KG1 (cell line): Measurements from ENCODE around the gene ACTG1.

Experiments
- DNase-seq: peaks from one replicate; lab custom pipeline; 2025; lab: John Stamatoyannopoulos, UW

Gene ACTG1

DNA sequence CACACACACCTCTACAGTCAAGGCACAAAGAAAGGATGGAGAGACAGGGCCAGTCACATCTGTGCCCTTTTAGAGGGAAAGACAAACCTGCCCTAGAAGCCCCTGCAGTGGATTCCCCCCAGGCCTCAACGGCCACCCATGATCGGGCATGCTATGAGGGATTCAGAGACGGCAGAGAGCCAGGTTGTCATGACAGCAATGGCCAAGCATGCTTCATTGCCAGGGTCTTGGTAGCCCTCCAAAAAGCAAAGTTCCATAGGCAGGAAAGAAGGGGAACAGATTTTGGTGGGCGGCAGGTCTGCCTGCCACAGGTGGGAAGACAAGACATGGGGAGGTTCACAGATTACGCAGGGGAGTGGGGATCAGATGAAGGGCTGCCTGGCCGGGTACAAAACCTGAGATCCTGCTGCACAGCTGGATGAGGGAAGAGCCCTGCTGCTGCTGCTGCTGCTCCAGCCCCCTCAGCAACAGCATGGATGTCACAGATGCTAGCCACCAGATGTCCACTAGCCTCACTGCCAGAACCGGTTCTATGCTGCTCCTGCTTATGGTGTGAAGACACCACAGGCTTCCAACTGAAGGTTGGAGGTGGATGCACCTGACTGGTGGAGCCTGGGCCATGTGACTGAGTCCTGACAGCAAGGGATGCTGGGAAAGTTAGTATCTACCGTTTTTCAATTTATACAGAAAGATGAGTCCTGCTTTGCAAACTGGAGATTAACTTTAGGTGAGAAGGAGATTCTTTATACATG is 17.8 kb downstream of the ACTG1 start:
- DNase-seq = no peak

DNA sequence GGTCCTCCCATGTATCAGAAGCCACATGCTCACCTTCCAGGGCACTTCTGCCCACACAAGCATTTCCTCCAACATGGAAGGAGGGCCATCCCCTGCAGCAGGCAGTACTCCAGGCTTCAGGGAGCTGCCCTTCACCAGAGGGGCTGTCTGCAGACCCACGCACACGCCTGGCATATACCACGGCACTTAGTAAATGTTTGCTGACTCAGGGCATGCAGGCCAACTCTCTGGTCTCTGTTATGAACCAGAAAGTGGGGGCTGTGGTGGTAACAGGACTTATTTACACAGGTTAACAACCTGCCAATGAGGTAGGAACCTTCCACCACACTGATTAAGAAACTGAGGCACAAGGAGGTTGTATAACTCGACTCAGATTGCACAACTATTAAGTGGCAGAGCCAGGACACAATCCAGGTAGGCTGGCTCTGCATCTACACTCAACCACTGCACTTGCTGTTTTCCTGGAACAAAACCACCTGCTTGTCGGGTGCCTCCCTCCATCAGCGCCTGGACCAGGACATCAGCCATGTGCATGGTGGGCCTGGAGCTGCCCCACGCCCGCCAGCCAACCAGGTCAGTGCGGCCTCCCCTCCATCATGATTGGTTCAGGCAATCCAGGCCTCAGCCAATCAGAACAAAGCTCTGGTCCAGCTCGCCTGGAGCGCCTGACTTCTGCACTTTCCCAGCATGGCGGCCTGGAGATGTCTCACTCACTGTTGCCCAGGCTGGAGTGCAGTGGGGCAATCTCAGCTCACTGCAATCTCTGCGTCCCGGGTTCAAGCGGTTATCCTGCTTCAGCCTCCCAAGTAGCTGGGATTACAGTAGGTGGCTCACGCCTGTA is 19.2 kb downstream of the ACTG1 start:
- no peak for DNase-seq

DNA sequence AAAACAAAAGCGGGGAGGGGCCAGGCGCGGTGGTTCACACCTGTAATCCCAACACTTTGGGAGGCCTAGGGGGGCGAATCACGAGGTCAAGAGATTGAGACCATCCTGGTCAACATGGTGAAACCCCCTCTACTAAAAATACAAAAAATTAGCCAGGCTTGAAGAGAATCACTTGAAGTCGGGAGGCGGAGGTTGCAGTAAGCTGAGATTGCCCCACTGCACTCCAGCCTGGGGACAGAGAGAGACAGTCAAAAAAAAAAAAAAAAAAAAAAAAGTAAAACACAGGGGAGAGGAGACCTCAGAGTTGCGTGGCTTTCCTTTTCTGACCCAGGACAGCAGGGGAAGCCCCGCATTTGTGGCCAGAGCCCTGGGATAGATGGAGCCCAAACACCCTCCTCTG is 19.9 kb downstream of the ACTG1 start:
- no peak for DNase-seq

DNA sequence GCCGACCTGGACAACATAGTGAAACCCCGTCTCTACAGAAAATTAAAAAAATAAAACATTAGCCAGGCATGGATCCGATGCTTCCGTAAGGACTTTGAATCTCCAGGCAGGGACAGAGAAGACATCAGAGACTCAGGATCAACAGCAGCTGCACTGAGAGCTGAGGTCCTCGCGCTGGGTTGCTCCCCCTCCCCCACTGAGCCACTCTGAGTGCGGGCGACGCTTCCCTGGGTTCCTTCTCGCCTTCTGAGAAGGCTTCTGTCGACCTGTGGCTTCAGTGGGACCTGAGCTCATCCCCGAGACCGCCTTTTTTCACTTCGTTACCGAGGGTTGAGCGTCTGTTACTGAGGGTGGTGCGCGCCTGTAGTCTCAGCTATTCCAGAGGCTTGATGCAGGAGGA is 20.4 kb downstream of the ACTG1 start:
- DNase-seq = no peak

DNA sequence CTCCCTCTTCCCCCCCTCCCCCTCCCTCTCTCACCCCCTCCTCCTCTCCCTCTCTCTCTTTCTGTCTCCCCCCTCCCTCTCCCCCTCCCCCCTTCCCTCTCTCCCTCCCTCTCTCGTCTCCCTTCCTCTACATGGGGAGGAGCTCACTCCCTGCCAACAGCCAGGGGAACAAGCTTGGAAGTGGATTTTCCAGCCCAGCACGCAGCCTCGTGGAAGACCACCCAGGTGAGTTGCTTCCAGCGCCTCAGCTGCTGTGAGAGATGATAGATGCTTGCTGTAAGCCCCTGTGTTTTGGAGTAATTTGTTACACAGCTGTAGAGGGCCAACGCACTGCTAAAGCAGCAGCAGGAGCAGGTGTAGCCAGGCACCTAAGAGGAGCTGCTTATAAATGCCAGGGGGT is 20.8 kb downstream of the ACTG1 start:
- DNase-seq = no peak

DNA sequence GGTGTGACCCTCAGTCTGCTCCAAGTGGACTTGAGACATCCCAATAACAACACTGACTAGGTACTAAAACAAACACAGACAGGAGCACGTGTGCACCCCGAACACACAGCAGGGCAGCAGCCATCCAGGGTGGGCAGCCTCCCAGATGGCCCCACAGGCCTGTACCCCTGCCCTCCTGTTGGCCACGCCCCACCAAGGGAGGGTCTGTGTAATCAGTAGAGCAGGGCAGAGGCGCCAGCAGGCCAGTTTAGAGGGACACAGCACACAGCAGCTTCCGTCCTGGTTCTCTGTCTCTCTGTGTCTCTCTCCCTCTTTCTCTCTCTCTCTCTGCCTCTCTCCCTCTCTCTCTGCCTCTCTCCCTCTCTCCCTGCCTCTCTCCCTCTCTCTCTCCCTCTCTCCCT is 21.4 kb downstream of the ACTG1 start:
- no peak for DNase-seq

DNA sequence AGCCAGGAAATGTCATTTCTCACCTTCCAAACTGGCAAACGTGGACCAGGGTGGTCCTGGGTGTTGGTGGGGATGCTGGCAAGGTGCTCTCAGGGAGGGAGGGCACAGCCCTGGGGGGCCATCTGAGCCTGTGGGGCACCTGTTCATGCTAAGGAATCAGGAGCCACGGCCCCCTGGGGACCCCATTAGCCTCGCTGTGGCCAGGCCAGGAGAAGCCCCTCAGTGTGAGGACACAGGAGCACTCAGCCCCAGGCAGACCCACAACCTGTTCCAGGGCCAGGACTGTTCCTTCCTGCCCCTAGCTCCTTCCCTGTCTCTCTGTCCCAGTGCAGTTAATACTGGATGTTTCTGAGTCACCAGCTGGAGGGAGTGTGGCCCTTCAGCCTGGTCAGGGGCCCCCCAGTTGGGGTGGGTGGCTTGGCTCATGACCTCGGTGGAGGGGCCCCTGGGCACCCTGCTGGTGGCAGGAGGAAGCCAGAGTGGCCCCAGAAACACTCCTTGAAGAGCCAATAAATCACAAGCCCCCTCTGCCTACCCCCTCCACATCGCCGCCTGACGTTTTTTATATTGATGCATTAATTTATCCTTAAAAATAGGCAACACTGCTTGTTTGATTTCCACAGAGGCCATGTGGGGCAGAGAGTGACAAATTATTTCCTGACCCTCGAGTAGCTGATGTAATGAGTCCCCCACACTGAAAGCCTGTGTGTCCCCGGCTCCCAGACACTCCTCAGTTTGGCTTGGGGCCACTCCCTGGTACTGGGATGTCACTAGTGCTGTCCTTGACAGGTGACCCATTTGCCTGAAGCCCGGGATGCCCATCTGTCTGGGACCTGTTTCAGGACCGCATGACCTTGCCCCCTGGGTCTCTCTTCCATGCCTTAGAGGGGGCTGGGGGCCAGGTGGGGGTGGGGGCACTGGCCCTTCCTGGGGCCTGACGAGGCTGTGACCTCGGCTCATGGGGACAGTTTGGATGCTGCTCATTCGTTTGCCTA is 22.3 kb downstream of the ACTG1 start:
- DNase-seq = no peak

DNA sequence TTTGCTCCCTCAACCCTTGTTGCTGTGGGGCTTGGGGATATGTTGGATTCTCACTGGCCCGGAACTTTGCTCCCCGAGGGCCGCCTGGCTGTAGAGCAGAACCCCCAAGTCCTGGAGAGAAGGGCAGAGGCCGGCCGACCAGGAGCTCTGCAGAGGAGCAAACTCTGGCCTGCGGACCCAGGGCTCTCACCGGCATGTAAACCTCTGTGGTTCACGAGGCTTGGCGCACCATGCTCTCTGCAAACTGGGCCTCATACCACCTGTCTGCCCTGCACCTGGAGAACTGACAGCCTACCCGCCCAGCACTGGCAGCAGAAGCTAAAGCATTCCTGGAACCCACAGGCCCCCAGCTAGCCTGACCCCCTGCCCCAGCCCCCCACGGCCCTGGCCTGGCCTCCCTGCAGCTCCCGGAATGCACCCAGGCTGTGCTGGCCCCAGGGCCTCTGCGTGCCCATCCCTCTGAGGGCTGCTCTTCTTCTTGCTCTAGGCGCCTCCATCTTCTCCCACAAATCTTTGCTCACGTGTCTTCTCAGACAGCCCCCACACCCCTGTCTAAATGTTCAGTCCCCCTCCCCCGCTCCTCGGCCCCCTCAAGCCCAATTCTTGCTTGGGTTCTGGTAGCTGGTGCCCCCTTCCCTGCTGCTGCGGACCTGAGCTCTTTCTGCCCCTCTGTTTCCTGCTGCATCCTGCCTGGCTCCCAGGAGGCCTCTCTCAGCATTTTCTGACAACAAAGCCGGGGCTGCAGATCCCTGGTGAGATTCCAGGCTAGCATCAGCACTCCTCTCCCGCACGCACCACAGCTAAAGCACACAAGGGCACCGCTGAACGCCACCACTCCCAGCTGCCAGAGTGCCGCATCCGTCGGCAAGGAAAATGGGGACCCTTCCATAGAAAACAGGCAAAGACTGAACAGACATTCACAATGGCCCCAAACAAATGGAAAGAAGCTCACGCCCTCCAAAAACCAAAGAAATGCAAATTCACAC is 23.3 kb downstream of the ACTG1 start:
- no peak for DNase-seq

DNA sequence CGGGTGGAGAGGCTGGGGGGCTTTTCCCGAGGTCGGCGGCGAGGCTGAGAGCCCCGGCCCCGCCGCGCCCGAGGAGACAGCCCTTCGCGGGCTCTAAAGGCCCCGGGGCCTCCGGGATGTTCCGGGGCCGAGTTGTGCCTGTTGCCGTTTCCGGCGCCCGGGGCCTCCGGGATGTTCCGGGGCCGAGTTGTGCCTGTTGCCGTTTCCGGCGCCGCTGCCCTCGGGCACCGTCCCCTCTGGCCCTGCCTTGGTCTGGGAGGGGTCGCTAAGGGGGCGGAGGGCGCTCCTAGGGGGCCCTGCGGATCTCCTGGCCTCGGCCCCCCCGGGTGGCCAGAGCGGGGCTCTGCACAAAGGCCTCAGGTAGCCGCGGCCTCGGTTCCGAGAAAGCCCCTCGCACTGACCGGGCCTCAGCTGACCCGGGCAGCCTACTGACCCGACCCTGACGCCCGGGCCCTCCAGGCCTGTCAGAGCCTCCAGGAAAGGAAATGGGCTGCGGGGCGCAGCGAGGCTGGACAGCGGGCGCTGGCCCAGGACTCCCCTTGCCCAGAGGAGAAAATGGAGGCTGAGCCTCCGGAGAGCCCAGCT is 24.2 kb downstream of the ACTG1 start:
- no peak for DNase-seq

DNA sequence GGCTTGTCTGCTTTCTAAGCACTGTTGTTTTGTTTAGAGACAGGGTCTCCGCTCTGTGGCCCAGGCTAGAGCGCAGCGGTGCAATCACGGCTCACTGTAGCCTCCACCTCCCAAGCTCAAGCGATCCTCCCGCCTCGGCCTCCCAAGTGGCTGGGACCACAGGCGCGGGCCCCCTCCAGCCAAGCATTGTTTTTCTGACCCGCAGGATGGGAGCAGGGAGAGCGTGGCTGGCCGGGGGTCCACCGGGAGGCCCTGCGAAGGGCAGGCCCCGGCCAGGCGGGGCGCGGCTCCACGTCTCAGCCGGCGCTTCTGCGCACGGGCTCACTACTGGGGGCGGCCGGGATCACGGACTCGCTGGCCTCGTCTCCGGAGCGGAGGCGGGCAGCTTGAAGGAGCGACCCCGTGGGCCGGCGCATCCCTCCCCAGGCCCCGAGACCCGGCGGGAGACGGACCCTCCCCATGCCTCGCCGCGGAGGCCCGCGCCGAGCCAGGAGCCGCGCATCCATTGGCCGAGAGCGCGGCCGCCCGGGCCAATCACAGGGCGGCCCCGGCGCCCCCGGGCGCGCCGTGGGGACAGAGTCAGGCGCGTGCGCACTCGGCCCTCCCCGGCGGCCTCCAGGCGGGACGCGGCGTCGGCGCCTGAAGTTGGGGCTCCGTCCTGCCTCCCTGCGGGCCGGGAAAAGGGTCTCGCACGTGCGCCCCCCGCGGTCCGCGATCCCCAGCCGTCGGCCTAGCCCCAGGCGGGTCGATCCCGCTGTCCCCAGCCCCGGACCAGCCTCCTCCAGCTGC is 24.9 kb downstream of the ACTG1 start:
- peak; percentile 67 for DNase-seq

DNA sequence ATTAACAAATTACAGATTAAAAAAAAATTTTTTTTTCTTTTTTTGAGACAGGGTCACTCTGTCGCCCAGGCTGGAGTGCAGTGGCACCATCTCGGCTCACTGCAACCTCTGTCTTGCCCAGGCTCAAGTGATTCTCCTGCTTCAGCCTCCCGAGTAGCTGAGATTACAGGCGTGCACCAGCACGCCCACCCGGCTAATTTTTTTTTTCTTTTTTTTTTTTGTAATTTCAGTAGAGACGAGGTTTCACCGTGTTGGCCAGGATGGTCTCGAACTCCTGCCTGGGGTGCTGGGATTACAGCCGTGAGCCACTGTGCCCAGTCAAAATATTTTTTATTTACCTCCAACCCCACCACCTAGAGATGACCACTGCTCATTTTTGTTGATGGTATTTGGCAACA is 25.5 kb downstream of the ACTG1 start:
- DNase-seq = no peak

DNA sequence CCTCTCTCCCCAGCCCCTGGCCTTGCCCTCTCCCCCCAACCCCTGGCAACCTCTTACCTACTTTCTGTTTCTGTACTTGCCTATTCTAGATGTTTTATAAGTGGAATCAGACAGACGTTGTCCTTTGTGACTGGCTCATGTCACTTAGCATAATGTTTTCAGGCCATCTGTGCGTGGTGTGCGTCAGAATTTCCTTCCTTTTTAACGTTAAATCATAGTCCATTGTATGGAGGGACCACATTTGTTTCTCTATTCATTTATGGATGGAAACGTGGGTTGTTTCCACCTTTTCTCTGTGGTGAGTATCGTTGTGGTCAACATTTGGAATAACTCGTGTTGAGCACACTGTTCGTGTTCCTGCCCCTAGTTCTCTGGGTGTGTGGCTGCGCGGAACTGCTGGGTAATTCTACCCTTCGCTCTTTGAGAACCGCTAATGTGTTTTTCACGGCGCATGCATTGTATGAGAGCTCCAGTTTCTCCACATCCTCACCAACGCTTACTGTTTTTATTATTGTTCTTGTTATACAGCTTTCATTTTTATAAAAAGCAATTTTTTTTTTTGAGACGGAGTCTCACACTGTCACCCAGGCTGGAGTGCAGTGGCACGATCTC is 26.3 kb downstream of the ACTG1 start:
- no peak for DNase-seq

DNA sequence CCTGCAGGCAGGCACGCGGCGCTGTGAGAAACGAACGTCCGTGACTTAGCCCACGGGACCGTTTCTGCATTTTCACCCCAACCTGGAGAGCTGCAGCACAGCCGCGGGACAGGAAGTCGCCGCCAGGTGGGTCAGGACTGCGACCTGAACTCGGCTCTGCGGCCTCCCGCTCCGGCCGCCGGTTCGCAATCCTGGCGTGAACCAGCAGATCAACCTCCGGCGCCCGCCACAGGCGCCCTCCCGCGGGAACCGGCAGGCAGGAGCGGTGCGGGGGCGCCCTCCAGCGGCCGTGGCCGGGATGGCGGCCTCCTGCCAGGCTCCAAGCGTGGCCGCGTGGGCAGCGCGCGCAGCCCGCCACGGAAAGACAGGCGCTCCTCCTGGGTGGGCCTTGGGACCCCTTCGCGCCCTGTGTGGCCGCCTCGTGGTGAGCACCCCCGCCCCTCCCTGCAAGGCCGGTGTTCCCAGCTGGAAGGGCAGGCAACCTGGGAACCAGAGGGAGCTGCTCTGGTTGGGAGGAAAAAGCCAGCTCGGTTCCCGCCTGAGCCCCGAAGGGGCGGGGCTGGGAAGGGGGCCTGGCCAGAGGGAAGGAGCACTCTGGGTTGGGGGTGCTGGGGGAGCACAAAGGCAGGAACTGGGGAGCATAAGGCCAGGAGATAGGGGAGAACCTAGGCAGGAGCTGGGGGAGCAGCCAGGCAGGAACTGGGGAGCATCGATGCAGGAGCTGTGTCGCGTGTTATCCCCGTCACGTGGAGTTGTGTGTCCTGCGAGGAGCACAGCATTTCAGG is 28.2 kb downstream of the ACTG1 start:
- peak; percentile 78 for DNase-seq

DNA sequence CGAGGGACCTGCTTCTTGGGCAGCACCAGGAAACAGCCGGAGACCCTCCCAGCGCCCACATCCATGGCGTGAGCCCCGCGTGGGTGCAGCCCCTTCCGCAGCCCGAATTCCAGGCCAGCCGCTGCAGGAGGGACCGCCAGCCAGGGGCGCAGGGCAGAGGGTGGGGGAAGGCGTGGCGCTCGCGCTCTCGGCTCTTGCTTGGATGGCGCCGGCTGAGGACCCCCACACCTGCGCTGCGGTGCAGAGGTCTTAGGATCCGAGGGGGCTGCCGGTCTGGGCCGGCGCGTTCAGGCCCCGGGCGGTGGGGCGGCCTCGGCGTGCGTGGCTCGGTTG is 28.8 kb downstream of the ACTG1 start:
- no peak for DNase-seq

DNA sequence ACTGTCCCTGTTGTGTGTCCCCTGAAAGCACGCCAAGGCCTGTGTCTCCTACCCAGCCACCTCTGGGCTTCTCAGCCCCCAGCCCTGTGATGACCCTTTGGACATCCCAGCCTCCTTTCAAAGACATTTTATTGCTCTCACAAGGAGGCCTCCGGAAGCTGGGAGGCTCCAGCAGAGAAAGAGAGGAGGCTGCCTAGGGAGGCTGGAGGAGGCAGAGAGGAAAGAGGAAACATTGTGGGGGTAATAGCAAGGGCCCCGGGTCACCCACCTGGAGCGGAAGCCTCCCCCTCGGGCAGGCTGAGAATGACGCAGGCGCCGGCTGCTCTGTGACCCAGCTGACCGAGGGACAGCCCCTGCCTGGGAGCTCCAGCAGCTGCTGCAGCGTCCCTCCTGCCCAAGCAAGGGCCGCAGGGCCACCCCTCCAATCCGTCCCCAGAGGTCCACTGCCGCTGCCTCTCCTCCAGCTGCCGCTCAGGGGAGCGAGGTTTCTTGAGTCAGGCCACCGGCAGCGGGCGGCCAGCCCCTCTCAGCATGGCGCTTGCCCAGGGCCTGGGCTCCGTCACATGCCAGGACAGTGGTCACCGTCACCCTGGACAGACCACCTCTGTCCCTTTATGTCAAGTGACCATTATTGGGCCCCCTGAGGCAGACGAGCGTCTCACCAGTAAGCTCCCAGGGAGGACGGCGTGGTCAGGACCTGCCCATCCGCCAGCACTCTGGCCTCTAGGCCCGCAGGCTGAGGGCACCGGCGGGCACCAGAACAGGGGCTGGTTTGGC is 29.3 kb downstream of the ACTG1 start:
- peak; percentile 18 for DNase-seq

DNA sequence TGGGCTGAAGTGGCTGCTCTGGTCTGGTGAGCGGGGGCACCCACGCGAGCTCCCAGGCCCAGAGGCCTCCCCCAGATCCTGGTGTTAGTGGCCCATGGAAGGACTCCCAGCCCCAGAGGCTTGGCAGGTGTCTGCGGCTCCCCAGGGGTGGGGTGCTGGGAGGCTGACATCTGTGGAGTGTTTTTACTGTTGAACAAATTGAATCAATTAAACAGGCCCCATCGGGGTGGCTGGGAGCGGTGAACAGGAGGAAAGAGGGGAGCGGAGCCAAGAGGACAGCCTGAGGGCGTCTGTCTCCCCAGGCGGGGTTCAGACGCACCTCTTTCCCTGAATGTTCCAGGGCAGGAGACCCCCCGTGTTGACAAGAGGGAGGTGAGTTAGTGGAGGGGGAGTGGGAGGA is 29.9 kb downstream of the ACTG1 start:
- no peak for DNase-seq

DNA sequence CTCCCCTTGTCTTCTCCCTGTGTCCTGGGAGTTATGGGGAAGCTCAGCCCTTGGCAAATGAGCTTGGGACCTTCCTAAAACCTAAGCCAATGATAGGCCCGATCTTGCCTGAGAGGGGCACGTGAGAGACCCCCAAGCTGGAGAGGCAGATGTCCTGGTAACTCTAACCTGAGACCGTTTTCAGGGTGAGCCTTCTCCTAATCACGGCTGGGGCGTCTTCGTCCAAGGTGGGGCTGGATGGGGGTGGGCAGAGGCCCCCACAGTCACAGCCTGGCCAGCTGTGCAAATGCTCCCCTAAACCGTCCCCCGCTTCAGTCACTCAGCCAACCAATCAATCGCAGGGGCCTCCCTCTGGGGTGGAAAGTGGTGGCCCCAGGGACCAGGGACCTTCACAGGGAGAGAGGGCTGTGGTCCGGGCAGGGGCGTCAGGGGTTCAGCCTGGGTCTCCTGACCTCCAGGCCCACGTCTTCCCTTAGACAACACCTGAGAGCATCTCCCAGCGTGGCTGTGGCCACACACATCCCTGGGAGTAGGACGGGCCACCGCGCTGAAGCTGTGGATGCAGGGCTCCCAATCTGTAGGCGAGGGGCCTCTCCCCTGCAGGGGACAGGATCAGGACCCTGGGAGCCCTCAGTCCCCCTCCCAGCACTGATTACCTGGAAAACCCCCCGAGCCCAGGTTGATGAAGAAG is 30.6 kb downstream of the ACTG1 start:
- DNase-seq = no peak
